Daoy (cell line): ENCODE data around the gene NEDD4L. TPM values are rescaled to one million over a fixed set of nuclear protein-coding genes. Genes with fewer than 3 reads are reported as not detected.
A peak's percentile ranks its signal among the peaks of the same experiment; 100 is the strongest.
"Not testable (repeated sequence)": the region's sequence is repeated elsewhere in the genome, so short reads cannot be mapped to it uniquely, and the experiment has no call there.

Experiments used
- DNase-seq: peaks from one replicate; pipeline ENCODE4 v3.0.0-alpha.2; 2015; ENCODE audit warnings: low read depth
- total RNA-seq: library from RNA; depleted of rRNA; stranded (reverse); fragments of >200 nt; shearing (Covaris generic); gene quantifications from 2 replicates; pipeline ENCODE4 v1.2.3, GENCODE V29; 2014

NEDD4L gene
- total RNA-seq, 1 experiment from 2014 or later, result 31.4 TPM

DNA sequence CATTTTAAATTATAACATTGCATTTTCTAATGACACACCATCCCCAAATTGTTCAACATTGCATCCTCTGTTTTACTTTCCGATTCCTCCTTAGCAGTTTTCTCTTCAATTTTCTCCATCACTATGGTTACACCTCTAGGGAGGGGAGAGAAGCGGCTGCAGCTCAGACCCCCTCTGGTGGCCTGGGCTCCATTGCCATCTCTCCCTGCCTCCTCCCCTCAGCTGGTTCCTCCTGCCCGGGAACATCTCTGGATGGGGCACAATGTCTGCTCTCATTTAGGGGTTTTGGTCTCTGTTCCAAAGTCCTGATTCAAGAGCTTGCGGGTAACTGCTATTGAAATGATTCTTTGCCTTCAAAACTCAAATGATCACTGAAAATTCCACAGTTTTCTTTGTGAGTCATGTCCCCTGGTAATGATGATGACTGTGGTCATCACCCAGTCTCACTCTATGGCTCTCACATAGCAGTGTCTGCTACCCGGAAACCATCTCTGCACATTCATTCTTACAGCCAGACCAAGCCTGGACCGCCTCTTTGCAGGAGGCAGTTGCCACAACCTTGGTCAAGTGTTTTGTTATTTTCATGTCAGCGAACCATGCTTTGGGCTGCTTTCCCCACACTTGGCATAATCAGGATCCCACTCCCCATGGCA lies 321.0 kb downstream of the NEDD4L start:
- DNase-seq, result peak; percentile 83

DNA sequence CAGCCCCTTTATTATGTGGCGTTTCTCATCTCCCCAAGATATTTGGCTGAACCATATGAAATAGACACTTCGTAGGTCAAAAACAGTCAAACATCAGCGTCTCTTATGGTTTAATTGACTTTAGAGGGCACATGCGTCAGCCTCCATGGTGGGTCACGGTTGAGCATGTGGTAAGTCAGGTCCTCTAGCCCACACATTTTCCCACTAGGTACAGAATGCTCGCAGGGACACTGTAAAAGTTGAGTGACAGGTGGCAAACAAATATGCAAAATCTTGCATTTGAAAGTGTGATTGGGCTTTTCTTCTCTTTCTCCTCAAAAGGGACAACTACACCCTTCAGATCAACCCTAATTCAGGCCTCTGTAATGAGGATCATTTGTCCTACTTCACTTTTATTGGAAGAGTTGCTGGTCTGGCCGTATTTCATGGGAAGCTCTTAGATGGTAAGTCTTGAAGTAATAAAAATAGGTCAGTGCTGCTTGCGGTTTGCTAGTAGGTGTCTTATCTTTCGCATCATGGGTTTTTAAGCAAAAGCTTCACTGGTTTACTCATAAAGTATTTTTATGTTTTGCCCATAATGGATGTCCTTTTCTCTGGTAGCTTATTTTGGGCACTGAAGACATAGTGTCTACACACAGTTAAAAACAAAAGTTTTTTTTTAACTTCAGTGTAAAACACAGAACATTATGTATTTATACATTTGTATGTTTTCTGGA lies 323.6 kb downstream of the NEDD4L start:
- DNase-seq, result no peak

DNA sequence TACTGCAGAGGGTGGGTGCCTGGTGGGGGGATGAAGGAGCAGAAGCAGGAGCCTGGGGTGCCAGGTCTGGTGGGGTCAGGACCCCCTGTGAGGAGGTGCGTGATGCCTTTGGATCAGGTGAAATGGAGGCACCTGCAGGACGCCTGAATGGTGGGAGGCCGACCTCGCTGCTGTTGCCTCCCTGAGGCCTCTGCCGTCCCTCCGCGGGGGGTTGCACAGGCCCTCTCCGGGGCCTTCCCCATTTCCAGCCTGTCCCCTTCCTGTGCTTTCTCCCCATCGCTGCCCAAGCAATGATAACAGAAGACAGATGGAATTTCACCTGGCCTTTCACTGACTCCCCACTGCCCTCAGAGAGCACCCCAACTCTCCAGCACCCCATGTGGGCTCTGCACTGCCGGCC lies 325.6 kb downstream of the NEDD4L start:
- no peak for DNase-seq

DNA sequence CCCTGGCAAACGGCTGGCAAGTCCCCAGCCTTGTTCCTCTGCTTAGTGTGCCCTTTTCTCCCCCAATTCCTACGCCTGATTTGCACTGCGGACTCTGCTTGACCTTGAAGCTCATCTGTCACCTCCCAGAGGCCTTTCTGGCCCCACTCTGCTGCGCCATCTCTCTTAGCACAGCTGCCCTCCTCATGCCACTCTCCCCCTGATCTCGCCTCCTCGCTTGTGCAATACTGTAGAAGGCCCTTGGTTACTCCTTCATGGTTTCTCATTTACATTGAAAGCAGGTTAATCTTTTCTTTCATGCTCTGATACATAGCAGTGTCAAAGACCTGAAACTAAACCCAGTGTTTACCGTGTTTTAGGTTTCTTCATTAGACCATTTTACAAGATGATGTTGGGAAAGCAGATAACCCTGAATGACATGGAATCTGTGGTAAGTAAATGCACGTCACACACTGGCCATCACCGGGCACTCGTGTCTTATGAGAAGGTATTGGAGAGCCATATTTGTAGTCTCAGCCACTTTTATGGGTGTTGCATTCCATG lies 326.1 kb downstream of the NEDD4L start:
- DNase-seq, result no peak

DNA sequence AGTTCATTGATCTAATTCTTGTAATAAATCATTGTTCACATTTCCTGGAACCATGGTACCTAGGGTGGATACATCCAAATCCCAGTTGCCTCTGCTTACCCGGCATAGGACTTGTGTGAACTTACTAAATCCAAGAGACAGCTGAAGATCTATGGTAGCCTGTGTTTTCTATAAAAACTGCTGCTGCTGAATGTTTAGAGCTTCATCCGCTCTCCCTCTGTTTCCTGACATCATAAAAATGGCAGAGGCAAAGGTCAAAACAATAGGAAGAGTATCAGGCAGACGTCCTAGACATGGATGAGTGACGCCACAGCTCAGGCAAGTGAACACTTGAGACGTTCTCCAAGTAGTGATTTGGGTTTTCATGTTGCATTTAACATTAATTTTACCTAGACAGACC lies 326.6 kb downstream of the NEDD4L start:
- no peak for DNase-seq

DNA sequence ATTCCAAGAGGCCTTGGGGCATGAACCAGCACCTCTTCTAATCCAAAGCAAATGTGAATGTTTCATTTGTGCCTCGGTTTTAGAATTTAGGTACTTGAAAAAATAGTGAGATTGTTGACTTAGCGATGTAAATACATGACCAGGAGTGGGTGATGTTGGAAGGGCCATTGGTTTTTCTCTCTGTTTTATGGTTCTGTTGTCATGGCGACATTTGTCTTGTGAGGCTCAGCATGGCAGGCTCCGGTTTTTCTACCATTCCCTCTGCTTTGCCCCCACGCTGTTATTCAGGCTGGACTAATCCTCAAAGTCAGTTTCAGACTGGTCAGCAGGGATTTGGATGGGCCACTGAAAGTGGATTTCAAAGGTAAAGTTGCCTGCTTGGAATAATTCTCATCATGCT lies 329.5 kb downstream of the NEDD4L start:
- no peak for DNase-seq

DNA sequence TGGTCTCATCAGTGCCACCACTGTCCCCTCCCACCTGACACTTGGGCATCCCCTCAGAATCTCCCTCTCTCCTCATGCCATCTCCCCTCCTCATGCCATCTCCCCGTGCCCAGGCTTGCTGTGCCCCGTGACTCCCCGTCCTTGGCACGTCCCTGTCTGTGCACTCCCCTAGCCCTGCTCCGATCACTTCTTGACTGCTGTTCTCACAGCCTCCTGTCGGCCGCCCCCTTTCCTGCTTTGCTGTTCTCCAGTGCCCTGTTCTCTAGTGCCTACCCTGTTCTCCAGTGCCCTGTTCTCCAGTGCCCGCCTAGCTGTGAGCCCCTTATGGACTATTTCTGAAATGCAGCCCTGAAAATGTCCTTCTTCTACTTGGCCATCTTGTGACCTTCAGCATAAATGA lies 331.0 kb downstream of the NEDD4L start:
- DNase-seq, result no peak

DNA sequence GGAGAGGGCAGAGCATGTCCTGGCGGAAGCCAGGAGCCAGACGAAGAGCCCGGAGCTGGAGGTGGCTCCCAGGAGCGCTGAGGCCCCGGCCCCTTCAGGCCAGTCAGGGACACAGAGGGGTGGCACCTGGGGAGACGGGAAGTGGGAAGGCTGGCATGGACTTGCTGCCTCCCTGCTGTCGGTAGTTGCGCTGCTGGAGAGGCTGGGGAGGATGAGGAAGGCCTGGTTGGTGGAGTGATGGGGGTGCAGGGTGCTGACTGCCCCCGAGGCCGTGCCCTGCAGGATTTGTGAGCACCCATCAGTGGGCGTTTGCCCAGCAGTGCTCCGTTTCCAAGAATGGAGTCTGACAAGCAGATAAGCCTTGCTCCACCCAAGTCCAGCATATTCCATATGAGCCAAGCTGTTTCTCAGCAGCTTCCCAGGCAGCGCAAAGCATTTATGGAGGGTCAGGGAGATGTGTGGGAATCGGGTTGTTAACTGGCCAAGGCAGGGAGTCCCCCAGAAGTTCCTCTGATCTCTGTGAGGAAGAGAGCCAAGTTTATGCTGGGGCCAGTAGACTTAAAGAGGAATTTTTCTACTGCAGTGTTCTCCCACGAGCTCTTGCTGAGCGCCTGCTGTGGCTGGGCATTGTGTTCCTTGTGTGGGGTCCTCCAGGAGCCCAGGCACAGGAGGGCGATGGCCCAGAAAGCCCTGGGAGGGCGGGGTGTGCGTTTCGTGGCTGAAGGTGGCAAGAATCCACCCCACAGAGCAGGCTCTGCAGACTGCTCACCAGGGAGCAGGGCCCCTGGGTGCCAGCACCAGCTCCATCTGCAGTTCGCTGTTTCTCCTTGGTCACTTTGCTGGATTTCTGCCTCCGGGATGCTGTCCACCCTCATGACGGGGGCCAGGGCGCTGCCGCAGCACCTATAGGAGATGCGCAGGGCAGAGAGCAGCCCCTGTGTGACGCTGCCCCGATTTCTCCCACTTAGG lies 334.7 kb downstream of the NEDD4L start:
- no peak for DNase-seq

DNA sequence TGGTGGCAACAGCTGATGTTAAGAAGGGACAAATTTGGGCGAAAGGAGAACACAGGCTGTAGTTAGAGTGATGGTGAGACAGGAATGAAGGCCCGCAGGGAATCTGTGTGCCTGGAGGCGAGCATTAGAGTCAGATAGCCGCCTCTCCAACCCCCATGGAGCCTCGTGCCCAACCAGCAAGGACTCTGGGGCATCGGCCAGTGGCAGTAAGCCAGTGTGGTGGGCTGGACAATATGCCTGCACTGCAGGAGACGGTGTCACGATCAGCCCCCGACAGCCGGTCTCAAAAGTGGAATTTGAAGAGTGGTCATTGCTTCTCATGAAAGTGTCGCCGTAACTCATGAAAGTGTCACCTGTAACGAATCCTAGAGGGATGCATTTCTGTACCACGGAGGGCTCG lies 335.4 kb downstream of the NEDD4L start:
- no peak for DNase-seq

DNA sequence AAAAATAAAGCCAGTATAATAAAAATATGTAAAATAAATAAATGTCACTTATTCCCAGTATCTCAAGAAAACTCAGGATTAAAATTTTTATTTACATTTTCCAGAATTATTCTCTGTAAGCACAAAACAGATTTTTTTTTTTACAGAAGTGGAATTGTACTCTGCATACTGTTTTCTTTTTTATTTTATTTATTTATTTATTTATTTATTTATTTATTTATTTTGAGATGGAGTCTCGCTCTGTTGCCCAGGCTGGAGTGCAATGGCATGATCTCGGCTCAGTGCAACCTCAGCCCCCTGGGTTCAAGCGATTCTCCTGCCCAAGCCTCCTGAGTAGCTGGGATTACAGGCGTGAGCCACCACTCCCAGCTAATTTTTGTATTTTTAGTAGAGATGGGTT lies 336.1 kb downstream of the NEDD4L start:
- not testable (repeated sequence) for DNase-seq

DNA sequence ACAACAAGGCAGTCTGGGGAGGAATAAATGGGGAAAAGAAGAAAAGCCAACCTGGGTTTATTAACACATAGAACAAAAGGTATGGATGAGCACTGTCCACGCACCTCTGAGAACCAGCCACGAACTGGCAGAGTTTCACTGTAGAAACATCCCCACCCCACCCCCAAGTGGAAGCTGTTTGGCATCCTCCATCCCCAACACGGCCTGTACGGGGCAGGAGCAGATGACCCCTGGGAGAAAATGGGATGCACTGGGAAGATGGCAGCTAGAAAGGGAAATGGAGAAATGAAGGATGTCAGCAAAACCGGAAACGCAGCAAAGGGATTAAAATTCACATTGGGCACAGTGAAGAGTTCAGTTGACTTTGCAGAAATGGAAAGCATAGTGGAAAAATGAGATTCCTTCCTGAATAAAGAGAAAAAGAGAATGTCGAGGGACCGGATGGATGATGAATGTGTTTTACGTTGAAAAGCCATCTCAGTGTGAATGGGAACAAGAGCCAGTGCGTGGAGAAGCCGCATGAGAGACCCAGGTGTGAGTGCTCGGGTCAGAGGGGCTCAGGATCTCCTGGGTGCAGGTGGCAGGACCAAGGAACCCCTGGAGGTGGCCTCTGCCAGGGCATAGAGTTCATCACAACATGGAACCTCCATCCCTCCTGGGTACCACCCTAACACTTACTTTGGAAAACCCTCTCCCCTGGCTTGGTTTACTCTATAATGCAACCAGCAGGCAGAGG lies 337.8 kb downstream of the NEDD4L start:
- DNase-seq, result no peak

DNA sequence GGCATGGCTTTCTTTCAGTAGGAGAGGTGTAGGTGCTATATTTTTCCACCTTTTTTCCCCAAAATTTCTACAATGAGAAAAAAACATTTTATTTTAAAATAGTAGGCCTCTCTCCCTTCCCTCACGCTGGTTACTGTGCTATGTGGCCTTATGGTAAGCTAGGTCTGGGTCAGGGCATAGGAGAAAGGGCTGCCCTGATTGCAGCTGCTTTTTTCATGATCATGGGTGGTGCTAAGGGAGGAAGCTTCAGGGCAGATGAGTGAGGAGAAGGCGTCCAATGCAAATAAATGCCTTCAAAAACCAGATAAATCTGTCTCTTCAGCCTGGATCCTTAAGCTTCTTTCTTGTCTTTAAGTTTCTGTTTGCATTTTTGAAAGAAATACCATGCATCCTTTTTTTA lies 338.4 kb downstream of the NEDD4L start:
- no peak for DNase-seq

DNA sequence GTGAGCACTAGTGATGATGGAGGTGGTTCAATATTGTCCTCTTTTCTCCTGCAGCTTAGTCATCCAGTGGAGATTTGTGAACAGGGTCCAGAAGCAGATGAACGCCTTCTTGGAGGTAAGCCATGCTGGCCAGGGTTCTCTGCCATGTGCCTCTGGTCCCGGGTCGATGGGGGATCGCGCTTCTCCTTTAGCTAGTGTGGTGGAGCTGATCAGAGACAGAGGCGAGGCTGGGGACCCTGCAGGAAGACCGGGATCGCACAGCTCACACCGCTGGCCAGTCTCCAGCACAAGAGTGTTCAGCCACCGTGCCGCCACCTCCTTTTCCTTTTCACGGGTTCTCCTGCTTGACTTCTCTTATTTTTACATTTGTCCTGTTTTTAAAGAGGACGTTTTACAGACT lies 341.4 kb downstream of the NEDD4L start:
- no peak for DNase-seq

DNA sequence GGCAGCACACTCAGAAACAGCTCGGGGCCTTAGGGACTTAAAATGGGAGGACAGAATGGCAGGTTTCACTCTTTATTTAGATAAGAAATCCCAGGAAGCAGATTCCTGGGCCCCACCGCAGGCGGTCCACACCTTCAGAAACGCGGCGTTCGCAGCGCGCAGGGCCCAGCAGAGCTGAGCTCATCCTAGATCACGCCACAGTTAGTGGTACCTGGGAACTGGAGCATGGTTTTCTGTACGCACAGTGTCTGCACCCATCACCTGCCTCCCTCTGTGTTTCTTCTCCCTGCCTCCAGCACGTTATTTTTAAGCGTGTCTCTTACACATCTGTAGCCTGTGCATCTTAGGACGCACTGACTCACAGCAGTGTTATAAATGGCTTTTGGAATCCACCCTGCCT lies 342.8 kb downstream of the NEDD4L start:
- DNase-seq, result no peak

DNA sequence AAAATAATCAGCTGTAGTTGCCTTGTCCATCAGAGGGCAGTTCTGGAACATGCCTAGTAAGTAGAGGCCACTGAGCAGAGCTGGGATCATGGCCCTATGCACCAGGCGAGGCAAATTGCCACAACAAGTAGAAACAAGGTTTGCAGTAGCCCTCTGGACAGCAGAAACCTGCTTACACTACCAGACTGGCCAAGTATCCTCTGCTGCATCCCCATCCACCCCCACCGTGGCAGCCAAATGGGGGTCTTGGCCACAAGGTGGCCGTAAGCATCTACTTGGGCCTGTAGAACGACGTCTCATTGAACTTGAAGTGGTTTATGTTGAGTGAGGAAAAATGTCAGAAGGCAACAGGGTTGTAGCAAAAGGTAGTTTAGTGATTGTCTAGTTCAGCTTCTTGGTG lies 343.7 kb downstream of the NEDD4L start:
- DNase-seq, result no peak

DNA sequence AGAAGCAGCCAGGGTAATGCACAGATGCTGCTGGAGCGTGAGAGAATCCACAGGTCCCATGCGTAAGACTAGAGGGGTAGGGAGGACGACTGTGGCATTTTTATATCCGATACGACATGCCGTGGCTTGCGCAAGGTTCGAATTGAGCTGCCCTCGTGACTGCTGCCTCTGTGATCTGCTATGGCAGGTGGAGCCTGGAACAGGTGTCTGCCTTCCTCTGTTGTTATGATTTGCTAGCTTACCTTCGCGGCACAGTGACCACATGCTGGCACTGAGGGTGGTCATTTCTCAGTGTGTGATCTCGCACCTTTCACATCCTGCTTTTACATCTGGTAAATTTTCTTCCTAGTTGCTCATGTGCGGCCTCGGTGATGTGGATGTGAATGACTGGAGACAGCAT lies 344.7 kb downstream of the NEDD4L start:
- DNase-seq, result no peak

DNA sequence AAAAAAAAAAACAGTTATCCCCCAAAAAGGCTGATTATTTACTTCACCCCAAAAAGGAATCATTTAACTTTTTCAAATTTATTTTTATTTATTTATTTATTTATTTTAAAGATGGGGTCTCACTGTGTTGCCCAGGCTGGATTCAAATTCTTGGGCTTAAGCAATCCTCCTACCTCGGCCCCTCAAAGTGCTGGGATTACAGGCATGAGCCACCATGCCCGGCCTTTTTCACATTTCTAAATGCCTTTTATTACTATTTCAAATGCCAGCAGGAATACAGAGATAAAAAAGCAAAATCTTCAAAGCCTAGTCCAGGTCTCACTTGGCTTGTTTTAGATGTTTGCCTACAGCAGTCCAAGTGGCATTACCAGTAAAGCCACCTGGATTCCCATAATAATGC lies 345.7 kb downstream of the NEDD4L start:
- DNase-seq, result no peak

DNA sequence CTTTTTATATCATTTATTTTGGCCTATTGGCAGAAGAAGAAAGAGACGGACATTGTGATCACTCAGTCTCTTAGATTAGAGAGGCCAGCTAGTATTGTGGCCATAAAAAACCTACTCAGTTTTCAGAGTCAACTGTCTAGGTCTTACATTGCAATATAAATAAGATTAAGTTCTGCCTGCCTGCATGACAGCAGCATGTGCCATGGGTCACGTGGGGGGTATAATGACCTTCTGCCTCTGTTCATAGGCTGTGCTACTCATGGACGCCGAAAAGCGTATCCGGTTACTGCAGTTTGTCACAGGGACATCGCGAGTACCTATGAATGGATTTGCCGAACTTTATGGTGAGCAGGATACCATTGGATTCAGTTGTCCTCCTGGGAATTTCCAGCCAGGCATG lies 346.4 kb downstream of the NEDD4L start:
- no peak for DNase-seq

DNA sequence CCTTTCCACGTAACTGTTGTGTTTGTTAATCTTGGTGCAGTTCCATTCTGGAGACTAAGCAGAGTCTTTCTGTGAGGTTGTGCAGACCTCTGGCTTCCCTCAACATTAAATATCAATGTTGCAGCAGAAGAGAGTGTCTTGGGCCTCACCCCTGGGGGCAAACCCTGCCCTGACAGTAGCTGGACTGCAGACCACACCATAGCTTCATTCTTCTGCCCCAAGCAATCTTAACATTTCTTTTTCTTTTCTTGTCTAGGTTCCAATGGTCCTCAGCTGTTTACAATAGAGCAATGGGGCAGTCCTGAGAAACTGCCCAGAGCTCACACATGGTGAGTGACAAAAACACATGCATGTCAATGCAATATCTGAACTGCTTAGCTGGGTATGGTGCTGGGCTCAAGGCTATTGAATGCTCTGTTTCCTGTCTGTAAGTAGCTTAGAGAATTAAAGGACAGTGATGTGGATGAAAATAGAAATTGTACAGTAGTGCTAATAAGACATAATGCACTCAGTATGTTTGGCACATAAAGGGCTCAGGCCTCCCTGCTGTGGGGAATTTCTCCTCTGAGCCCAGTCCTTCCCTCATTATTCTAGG lies 347.3 kb downstream of the NEDD4L start:
- DNase-seq, result no peak

DNA sequence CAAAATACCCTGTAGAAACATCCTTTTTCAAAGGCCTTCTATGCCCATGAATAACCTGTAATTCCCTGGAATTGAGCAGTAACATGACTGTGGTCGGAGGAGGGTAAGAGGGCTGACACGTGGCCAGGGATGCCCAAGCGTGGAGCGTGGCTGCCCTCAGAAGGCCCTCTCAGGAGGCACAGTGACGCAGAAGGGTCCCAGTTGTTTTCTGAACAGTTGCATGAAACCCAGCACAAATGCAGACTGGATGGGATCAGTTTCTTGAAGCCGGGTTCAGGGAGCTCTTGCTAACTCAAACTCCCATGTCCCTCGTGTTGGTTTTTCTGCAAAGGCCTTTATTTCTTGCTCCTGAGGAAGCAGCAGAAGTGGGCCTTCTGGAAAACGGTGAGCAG lies 347.9 kb downstream of the NEDD4L start:
- no peak for DNase-seq

DNA sequence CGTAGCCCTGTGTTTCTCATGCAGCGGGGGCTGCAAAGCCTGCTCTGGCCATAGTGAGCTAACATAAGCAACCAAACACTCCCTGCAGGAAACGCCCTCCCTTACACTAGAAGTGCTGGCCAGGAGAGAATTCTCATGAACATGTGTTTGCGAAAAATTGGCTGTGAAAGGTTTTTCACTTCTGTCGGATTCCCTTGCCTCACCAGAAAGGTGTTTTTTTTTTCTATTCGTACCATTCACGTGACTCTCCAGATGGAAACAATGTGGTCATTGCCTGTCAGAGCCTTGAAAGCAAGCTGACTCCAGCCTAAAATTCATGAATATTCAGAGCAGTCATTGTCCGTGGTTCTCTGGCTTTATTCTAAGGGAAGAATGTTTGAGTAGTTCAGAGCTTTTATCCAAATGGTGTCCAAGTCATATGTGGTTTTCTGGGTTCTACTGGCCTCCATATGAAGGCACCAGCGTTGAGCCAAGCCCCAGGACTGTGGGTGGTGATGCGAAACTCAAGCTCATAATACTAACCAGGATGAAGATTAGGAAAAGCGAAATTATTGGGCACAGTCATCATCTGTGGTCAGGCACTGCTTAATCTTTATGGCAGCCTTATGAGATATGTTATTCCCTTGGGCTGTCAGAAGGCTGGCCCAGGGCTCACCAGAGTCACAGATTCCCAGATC lies 348.4 kb downstream of the NEDD4L start:
- DNase-seq, result peak; percentile 63
